SJSA1 (cell line): ENCODE measurements around the gene KCNE1. TPM values are rescaled to one million over a fixed set of nuclear protein-coding genes. Genes with fewer than 3 reads are reported as not detected.

Experiments used
- DNase-seq, 2 experiments: peaks; one replicate each; pipeline ENCODE4 v3.0.0-alpha.2; 2015 to 2020; ENCODE audit warnings: low spot score in 2 of 2, low read depth in 1 of 2
- H3K27ac ChIP-seq: fragments of 250-450 bp; sonication (Bioruptor Pico); 2 replicates; pipeline ENCODE4 v1.5.1; 2020; ENCODE audit warnings: mild to moderate bottlenecking, moderate library complexity
- H3K27me3 ChIP-seq: fragments of 250-450 bp; sonication (Bioruptor Pico); replicated peaks from 2 replicates; pipeline ENCODE4 v1.5.1; 2020; ENCODE audit warnings: mild to moderate bottlenecking, moderate library complexity
- H3K36me3 ChIP-seq: fragments of 250-450 bp; sonication (Bioruptor Pico); 2 replicates; pipeline ENCODE4 v1.5.1; 2020; ENCODE audit warnings: mild to moderate bottlenecking
- H3K4me1 ChIP-seq: fragments of 250-450 bp; sonication (Bioruptor Pico); replicated peaks from 2 replicates; pipeline ENCODE4 v1.6.1; 2021; ENCODE audit warnings: mild to moderate bottlenecking
- H3K4me3 ChIP-seq: fragments of 250-450 bp; sonication (Bioruptor Pico); 2 replicates; pipeline ENCODE4 v1.5.1; 2020; ENCODE audit warnings: mild to moderate bottlenecking
- H3K9me3 ChIP-seq: fragments of 250-450 bp; sonication (Bioruptor Pico); replicated peaks from 2 replicates; pipeline ENCODE4 v1.5.1; 2020; ENCODE audit warnings: mild to moderate bottlenecking
- total RNA-seq: library from RNA; depleted of rRNA; stranded (reverse); fragments of >200 nt; shearing (Covaris generic); gene quantifications from 2 replicates; pipeline ENCODE4 v1.2.3, GENCODE V29; 2014

KCNE1 gene
- total RNA-seq, 1 experiment from 2014 or later, result 2.2 TPM

DNA sequence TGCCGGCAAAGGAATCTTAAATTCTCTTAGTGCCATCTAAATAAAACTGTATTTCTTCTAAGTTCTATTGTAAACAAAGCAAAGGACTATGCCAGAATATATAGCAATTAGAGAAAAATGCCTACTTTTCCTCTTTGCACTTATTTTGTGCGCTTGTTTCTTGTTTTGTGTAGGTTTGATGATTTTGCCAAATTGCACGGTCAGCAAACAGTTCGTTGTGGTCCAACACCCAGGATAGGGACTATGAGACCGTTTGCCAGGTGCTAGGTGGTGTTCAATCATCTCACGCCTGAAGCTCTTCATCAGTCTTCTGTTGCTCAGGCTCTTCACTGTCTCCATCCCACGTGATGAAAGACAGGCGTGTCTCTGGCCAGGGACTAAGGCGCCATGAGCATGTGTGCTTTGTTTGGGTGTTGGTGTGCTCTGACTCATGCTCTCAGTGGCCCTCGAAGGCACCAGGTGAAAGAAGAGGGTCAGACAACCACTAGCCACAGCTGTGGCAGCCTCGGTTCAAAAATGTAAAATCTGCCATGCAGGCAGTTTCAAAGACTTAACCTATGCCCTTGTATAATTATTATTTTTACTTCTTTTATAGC, 36.9 kb upstream of the KCNE1 start:
- no peak overlapping the region for H3K4me3 ChIP-seq
- H3K4me1 ChIP-seq, result peaks cover 54% of the 10 kb centered on the region
- H3K27me3 ChIP-seq, result no peaks in the 10 kb centered on the region
- no peak for DNase-seq
- H3K27ac ChIP-seq, result no peak overlapping the region
- H3K36me3 ChIP-seq, result 0 out of 2 replicates have a peak, but pooled peaks cover 3% of the 10 kb centered on the region
- H3K9me3 ChIP-seq, result no peaks in the 10 kb centered on the region; the same call in 1 of the 2 replicates

DNA sequence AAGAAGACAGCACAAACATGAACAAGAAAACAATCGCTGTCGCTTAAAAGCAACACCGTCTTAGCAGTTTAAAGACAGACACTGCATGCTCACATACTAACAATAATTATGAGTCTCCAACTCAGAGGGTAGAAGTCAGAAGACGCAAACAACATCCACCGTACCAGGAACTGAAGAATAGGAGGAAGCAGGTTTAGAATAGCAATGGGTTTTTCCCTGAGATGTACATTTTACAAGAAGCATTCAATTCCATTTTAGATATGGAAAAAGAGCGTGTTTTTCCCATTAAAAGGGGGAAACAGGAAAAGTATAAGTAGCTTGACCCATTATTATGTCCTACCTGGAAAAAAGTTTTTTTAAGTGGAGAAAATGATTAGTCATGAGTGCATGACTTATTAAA, 34.5 kb upstream of the KCNE1 start:
- Histone ChIP-seq H3K4me1 (peaks cover 43% of the 10 kb centered on the region), H3K27ac (peak overlapping the region; percentile 97), H3K36me3 (0 out of 2 replicates have a peak, but pooled peaks cover 3% of the 10 kb centered on the region), H3K27me3 (no peaks in the 10 kb centered on the region), H3K9me3 (no peaks in the 10 kb centered on the region; the same call in 1 of the 2 replicates), H3K4me3 (no peak overlapping the region)
- peak in 1 of 2 experiments; percentile 12 for DNase-seq

DNA sequence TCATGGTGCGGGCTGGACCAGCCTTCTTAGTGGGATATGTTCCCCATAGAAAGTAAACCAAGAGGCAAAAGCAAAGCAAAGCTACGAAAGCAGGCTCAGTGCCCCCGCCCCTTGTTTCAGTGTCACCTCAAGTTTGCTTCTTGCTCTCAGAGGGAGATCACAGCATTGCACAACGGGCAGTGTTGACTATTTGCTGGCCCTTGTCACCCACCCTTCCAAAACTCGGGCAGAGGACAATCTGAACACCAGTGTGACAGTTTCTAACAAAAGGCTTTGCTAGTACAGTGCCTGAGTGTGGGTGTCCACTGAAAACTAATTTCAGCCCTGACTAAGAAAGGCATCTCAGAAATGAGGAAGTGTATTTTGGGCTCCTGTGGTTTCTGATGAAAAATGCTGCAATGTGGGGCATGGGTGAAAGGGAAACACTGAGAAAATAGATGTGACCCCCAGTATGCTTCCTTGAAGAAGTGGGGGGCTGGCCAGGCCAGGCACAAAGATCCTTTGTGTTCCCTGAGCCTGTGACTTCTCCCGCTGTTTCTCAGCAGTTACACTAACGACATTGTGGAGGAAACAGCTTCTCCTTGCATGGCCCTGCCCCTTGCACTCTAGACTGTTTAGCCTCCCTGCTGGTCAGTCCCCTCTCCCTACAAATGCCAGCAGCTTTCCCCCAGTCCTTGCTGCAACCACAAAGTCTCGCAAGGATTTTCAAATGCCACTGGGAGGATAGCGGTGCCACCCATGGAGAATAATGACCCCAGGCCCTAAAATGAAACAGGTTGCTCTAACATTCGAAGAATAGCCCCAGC, 33.3 kb upstream of the KCNE1 start:
- DNase-seq, result peak; percentile 91 to 98
- H3K4me1 ChIP-seq, result peaks cover 43% of the 10 kb centered on the region
- peak overlapping the region; percentile 97 for H3K27ac ChIP-seq
- H3K36me3 ChIP-seq, result no peaks in the 10 kb centered on the region
- no peaks in the 10 kb centered on the region; the same call in 1 of the 2 replicates for H3K9me3 ChIP-seq
- no peaks in the 10 kb centered on the region for H3K27me3 ChIP-seq
- H3K4me3 ChIP-seq, result peak overlapping the region; percentile 5; the same call in 1 of the 2 replicates

DNA sequence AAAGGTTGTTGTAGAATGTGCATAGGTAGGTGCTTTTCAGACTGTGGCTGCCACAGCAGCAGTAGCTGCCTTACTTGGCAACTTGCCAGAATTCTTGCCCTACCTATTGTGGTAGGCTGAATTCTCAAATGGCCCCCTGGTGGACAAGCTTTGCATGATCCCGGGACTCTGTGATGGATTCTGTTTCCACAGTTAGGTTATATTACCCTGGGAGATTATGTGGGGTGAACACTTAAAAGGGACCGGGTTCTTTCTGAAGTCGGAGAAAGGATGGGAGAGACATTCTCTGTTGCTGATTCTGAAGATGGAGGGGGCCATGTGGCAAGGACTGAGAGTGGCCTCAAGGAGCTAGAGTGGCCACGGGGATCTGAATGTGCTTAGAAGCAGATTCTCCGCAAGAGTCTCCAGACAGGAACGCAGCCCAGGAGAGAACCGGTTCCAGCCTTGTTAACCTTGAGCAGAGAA, 32.1 kb upstream of the KCNE1 start:
- H3K27ac ChIP-seq, result peak overlapping the region; percentile 97
- peak; percentile 69 to 88 for DNase-seq
- no peaks in the 10 kb centered on the region for H3K27me3 ChIP-seq
- peaks cover 42% of the 10 kb centered on the region for H3K4me1 ChIP-seq
- H3K4me3 ChIP-seq, result no peak overlapping the region
- H3K36me3 ChIP-seq, result no peaks in the 10 kb centered on the region
- no peaks in the 10 kb centered on the region; the same call in 1 of the 2 replicates for H3K9me3 ChIP-seq

DNA sequence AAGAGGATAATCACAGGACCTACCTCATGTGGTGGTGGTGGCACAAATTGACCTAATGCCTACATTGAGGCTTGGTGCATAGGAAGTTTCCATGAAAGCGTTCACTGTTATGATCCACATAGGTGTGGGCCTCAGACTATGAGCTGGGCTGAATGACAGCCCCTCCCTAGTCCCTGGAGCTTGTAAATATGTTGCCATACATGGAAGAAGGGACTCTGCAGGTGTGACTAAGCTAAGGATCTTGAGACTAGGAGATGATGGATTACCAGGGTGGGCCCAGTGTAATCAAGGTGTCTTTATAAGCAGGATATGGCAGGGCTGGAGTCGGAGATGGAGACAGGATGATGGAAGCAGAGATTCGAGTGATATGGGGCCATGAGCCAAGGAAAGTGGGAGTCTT, 31.0 kb upstream of the KCNE1 start:
- Histone ChIP-seq H3K36me3 (no peaks in the 10 kb centered on the region), H3K27me3 (no peaks in the 10 kb centered on the region), H3K4me3 (no peak overlapping the region), H3K4me1 (peaks cover 39% of the 10 kb centered on the region), H3K27ac (no peak overlapping the region), H3K9me3 (no peaks in the 10 kb centered on the region; the same call in 1 of the 2 replicates)
- no peak for DNase-seq

DNA sequence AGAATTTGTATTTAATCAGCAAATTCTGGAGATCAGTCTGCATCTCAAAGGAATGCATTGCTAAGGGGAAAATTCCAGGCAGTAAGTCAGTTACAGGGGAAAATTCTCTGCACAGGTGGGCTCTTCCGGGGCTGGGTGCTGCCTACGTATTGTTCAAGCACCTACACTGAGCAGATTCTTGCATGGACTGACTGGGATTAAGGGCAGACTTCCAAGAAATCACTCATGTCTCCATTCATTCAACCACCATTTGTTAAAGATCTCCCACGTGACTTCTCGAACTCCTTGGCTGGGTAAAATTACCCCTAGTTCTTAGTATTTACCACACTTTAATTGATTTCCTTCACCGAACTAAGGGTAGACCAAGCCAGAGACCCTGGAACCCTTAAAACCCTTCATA, 28.2 kb upstream of the KCNE1 start:
- peaks cover 45% of the 10 kb centered on the region for H3K4me1 ChIP-seq
- no peak overlapping the region for H3K27ac ChIP-seq
- DNase-seq, result no peak
- no peaks in the 10 kb centered on the region for H3K36me3 ChIP-seq
- H3K4me3 ChIP-seq, result no peak overlapping the region
- H3K27me3 ChIP-seq, result no peaks in the 10 kb centered on the region
- no peaks in the 10 kb centered on the region; the same call in 1 of the 2 replicates for H3K9me3 ChIP-seq

DNA sequence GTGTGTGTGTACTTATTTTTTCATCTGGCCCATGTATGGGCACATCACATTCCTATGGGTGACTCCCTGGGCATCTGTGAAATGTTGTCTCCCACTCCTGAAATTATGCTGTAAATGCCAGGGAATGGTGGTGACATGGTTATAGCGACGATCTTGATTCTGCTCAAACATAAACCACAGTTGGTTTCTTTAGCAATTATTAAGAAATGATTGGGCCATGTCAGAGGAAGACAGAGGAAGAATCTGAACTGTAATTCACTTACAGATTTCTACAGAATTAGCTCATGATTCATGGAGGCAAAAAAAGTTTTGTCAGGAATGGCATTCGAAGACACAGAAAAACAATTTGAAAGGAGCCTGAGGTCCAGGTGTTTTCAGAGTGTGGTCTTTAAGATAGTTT, 25.8 kb upstream of the KCNE1 start:
- Histone ChIP-seq H3K4me1 (peaks cover 45% of the 10 kb centered on the region), H3K36me3 (no peaks in the 10 kb centered on the region), H3K9me3 (no peaks in the 10 kb centered on the region), H3K4me3 (no peak overlapping the region), H3K27me3 (no peaks in the 10 kb centered on the region), H3K27ac (no peak overlapping the region)
- no peak for DNase-seq

DNA sequence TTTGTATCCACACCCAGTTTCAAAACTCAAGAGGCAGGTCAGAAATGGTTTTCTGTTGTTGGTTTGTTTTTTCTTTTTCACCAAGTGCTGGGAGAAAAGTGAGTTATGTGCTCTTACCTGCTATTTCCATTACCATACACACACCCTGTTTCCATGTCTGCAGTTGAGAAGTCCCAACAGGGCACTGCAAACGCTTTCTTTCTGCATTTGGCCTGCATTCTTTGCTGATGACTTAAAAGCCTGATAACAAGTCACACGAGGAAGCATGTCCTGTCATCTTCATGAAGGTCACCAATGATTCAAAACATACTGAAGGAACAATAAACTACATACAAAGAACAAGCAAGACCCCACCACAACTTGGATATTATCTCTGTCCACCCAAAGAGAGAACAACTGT, 24.8 kb upstream of the KCNE1 start:
- DNase-seq, result no peak
- Histone ChIP-seq H3K4me1 (peaks cover 45% of the 10 kb centered on the region), H3K27me3 (no peaks in the 10 kb centered on the region), H3K9me3 (no peaks in the 10 kb centered on the region), H3K36me3 (no peaks in the 10 kb centered on the region), H3K27ac (peak overlapping the region; percentile 8), H3K4me3 (no peak overlapping the region)

DNA sequence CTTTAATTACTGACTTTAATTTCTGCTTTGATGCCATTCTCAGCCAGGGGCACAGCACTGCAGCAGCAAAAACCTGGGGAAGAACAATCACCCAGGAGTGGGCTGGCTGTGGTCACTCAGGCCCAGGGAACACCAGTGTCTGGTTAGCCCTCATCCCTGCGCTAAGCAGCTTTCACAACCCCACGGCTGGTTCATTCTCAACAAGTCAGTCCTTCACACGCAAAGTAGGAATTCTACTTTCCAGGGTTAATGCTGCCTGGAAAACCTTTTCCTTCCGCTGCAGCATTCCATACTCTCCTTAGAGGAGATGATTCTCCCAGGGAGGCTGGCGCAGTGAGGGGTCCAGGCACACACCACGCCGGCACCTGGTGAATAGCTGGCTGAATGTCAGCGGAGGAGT, 24.3 kb upstream of the KCNE1 start:
- Histone ChIP-seq H3K27ac (no peak overlapping the region), H3K4me3 (no peak overlapping the region), H3K27me3 (no peaks in the 10 kb centered on the region), H3K9me3 (no peaks in the 10 kb centered on the region), H3K4me1 (peaks cover 45% of the 10 kb centered on the region), H3K36me3 (no peaks in the 10 kb centered on the region)
- DNase-seq, result no peak

DNA sequence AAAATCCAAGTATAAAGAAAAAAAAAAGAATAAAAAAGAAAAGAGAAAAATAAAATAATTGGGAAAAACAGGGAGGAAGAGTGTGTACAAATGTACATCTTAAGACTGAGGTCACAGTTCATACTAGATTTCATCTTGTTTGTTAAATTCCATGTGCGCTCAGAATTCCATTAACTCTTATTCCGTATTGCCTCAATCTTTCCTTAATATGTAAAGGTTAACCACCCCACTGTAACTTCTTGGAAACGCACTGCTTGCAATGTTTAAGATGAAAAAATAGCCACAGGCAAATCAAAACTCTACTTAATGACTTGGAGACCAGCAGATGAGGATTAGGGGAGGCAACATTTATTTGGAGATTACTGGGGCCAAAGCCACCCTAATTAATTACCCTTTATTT, 23.9 kb upstream of the KCNE1 start:
- Histone ChIP-seq H3K36me3 (no peaks in the 10 kb centered on the region), H3K27ac (no peak overlapping the region), H3K4me3 (no peak overlapping the region), H3K4me1 (peaks cover 49% of the 10 kb centered on the region), H3K9me3 (no peaks in the 10 kb centered on the region), H3K27me3 (no peaks in the 10 kb centered on the region)
- no peak for DNase-seq

DNA sequence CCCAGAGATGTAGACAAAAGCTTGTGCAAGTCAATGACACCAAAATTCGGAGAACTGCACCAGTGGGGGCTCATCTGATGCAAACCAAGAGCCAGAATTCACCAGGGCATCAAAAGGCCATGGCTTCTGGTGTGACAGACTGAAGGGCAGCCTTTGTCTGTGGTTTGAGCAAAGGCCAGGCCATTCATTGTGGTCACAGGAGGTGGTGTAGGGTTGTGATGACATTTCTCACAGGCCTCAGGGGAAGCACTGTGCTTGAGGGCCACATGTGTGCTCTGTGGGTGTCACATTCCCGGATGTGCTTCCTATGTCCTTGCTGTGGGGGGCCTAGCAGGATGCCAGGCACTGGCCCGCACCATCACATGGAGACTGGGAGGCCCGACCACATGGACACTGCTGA, 22.5 kb upstream of the KCNE1 start:
- H3K36me3 ChIP-seq, result no peaks in the 10 kb centered on the region
- peaks cover 58% of the 10 kb centered on the region for H3K4me1 ChIP-seq
- peak; percentile 78 for DNase-seq
- no peaks in the 10 kb centered on the region for H3K27me3 ChIP-seq
- H3K9me3 ChIP-seq, result no peaks in the 10 kb centered on the region
- no peak overlapping the region for H3K4me3 ChIP-seq
- H3K27ac ChIP-seq, result peak overlapping the region; percentile 54; the same call in 1 of the 2 replicates

DNA sequence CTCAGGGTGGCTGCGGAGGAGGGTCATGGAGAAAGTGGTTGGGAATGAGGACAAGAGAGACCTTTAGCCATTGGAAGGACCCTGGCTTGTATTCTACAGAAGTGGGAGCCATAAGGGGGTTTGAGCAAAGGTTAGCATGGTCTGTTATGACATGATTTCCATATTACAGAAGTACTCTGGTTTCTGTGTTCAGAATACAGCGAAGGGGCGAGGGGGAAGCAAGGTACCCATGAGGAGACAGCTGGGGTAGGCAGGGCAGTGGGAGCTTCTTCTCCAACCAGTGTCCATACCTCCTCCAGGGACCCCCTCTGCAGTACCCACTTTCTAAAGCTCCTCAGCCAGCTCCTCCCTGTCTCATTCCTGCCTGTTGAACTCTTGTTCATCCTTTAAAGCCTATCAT, 21.9 kb upstream of the KCNE1 start:
- no peaks in the 10 kb centered on the region for H3K27me3 ChIP-seq
- no peaks in the 10 kb centered on the region for H3K36me3 ChIP-seq
- no peaks in the 10 kb centered on the region for H3K9me3 ChIP-seq
- H3K4me3 ChIP-seq, result no peak overlapping the region
- H3K4me1 ChIP-seq, result peaks cover 58% of the 10 kb centered on the region
- DNase-seq, result no peak
- H3K27ac ChIP-seq, result peak overlapping the region; percentile 54

DNA sequence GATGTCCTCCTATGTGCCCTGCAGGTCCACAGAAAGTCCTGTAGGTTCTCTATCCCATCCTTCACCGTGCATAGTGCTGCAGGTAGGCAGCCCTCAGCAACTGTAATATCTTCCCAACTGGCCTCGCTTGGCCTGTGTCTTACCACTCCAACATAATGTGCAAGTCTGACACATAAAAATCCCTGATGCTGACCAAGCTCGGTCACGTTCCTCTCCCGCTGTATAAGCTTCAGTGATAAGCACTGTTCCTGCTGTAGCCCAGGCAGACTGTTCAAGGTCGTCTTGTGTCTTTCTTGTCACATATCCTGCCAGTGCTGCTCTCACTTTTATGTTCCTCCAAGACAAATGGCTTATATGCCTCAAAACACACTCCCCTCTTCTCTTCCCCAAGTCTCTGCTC, 19.4 kb upstream of the KCNE1 start:
- H3K9me3 ChIP-seq, result no peaks in the 10 kb centered on the region
- H3K27me3 ChIP-seq, result no peaks in the 10 kb centered on the region
- no peak overlapping the region for H3K4me3 ChIP-seq
- peaks cover 57% of the 10 kb centered on the region for H3K4me1 ChIP-seq
- H3K27ac ChIP-seq, result no peak overlapping the region
- DNase-seq, result no peak
- H3K36me3 ChIP-seq, result no peaks in the 10 kb centered on the region

DNA sequence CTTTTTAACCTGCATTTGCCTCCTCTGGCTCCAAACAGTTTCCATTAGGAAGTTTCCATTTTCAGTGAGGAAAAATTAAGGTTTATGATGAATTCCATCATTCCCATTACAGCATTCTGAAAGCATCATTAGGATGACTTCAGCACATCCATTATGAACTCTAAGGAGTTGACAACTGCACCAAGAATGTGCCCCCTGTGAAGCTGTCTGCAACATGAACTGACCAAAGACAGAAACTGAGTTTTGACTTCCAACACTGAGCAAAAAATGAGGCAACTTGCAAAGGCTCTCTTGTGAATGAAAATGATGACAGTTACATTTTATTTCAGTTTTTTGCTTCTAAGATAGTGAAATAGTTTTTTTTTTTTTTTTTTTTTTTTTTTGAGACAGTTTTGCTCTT, 18.3 kb upstream of the KCNE1 start:
- peaks cover 47% of the 10 kb centered on the region for H3K4me1 ChIP-seq
- DNase-seq, result no peak
- H3K27me3 ChIP-seq, result no peaks in the 10 kb centered on the region
- peaks cover 3% of the 10 kb centered on the region for H3K36me3 ChIP-seq
- no peak overlapping the region for H3K4me3 ChIP-seq
- 0 out of 2 replicates have a peak overlapping the region, but pooled peaks have one; percentile 16 for H3K27ac ChIP-seq
- H3K9me3 ChIP-seq, result no peaks in the 10 kb centered on the region
